ENCODE measurements around the gene GPLD1.
"Not testable (repeated sequence)": the region's sequence is repeated elsewhere in the genome, so short reads cannot be mapped to it uniquely, and the experiment has no call there.

Gene GPLD1

GRCh38 chr6:24453921-24454320 lies 35.5 kb downstream of the GPLD1 start:
- DNase-seq = no peak

- no peak for DNase-seq
Observed at GRCh38 chr6:24451581-24452388, 37.6 kb downstream of the GPLD1 start.

- DNase-seq = no peak
Observed at GRCh38 chr6:24448828-24449525, 40.4 kb downstream of the GPLD1 start.

- DNase-seq = no peak
Observed at GRCh38 chr6:24448396-24448795, 41.0 kb downstream of the GPLD1 start.

GRCh38 chr6:24446670-24447069 lies 42.7 kb downstream of the GPLD1 start:
- DNase-seq = no peak

- no peak for DNase-seq
Observed at GRCh38 chr6:24445704-24446103, 43.7 kb downstream of the GPLD1 start.

GRCh38 chr6:24444588-24444987 lies 44.8 kb downstream of the GPLD1 start:
- no peak for DNase-seq

GRCh38 chr6:24441599-24441904 lies 47.8 kb downstream of the GPLD1 start:
- no peak for DNase-seq

GRCh38 chr6:24440897-24441598 lies 48.3 kb downstream of the GPLD1 start:
- no peak for DNase-seq

GRCh38 chr6:24439858-24440539 lies 49.4 kb downstream of the GPLD1 start:
- no peak for DNase-seq

- no peak for DNase-seq
Observed at GRCh38 chr6:24436979-24437378, 52.4 kb downstream of the GPLD1 start.

GRCh38 chr6:24432611-24433010 lies 56.8 kb downstream of the GPLD1 start:
- DNase-seq = no peak

GRCh38 chr6:24431045-24431451 lies 58.3 kb downstream of the GPLD1 start:
- DNase-seq = no peak

GRCh38 chr6:24430086-24430485 lies 59.3 kb downstream of the GPLD1 start:
- no peak for DNase-seq

GRCh38 chr6:24429146-24429545 lies 60.2 kb downstream of the GPLD1 start:
- DNase-seq = no peak

- DNase-seq = no peak
Observed at GRCh38 chr6:24428615-24429014, 60.8 kb downstream of the GPLD1 start.

- DNase-seq = no peak
Observed at GRCh38 chr6:24426729-24427446, 62.5 kb downstream of the GPLD1 start.

GRCh38 chr6:24425091-24425490 lies 64.3 kb downstream of the GPLD1 start:
- DNase-seq = no peak

GRCh38 chr6:24419526-24419925 lies 69.9 kb downstream of the GPLD1 start:
- no peak for DNase-seq

GRCh38 chr6:24415753-24416152 lies 73.6 kb downstream of the GPLD1 start:
- no peak for DNase-seq

- DNase-seq = not testable (repeated sequence)
Observed at GRCh38 chr6:24414531-24414930, 74.8 kb downstream of the GPLD1 start.

- no peak for DNase-seq
Observed at GRCh38 chr6:24412294-24412693, 77.1 kb downstream of the GPLD1 start.

GRCh38 chr6:24410622-24411021 lies 78.8 kb downstream of the GPLD1 start:
- no peak for DNase-seq
